OCI-LY7 (cell line): ENCODE results near the gene NEMP1. TPM values are rescaled to one million over a fixed set of nuclear protein-coding genes. Genes with fewer than 3 reads are reported as not detected.

ENCODE experiments used
- BruUV-seq: library from RNA; stranded (reverse); fragments of 400-500 nt; replicated peaks from 2 replicates; lab custom pipeline; 2021; lab: Mats Ljungman, UMichigan
- CTCF ChIA-PET: fragments of 300-600 bp; sonication (Branson Sonifier 250); formaldehyde crosslinking; loops from one replicate; lab custom pipeline; 2022; ENCODE audit warnings: antibody characterized with exemption; ENCODE audit not compliant: unreplicated experiment; lab: Charles Lee
- POLR2A ChIA-PET: fragments of 300-600 bp; sonication (Branson Sonifier 250); formaldehyde crosslinking; loops from one replicate; lab custom pipeline; 2022; ENCODE audit warnings: antibody characterized with exemption; lab: Charles Lee
- DNase-seq: peaks from one replicate; pipeline ENCODE4 v3.0.0-alpha.2; 2015; ENCODE audit warnings: low spot score
- H2AFZ ChIP-seq: fragments of 200-600 bp; sonication (generic), shearing (Covaris generic); 2 replicates; pipeline ENCODE4 v1.6.1; 2014; ENCODE audit warnings: mild to moderate bottlenecking, antibody characterized with exemption, low read length, moderate library complexity
- H3K27ac ChIP-seq: fragments of 200-600 bp; sonication (generic); 2 replicates; pipeline ENCODE4 v1.5.1; 2014; ENCODE audit warnings: mixed run types, low read depth, mild to moderate bottlenecking, moderate library complexity, low read length, inconsistent platforms; ENCODE audit not compliant: poor library complexity, severe bottlenecking
- H3K36me3 ChIP-seq: fragments of 200-600 bp; sonication (generic); 2 replicates; pipeline ENCODE4 v1.6.1; 2014; ENCODE audit warnings: mild to moderate bottlenecking, antibody characterized with exemption, low read length, moderate library complexity, mixed read lengths; ENCODE audit not compliant: insufficient read depth
- H3K4me1 ChIP-seq: fragments of 200-600 bp; sonication (generic); 2 replicates; pipeline ENCODE4 v1.5.1; 2014; ENCODE audit warnings: mild to moderate bottlenecking, low read length; ENCODE audit not compliant: insufficient read depth, poor library complexity, severe bottlenecking
- H3K4me2 ChIP-seq: fragments of 200-600 bp; sonication (generic); 2 replicates; pipeline ENCODE4 v1.6.1; 2014; ENCODE audit warnings: mild to moderate bottlenecking, low read length
- H3K4me3 ChIP-seq: fragments of 200-600 bp; sonication (generic); 2 replicates; pipeline ENCODE4 v1.5.1; 2014; ENCODE audit warnings: mild to moderate bottlenecking, low read depth, low read length; ENCODE audit not compliant: poor library complexity, severe bottlenecking
- H3K79me2 ChIP-seq: fragments of 200-600 bp; sonication (generic); 2 replicates; pipeline ENCODE4 v1.6.1; 2016; ENCODE audit warnings: low read depth, mild to moderate bottlenecking, low read length, moderate library complexity, mixed read lengths; ENCODE audit not compliant: insufficient read depth
- H3K9me2 ChIP-seq: fragments of 200-600 bp; sonication (generic); 2 replicates; pipeline ENCODE4 v1.6.1; 2016; ENCODE audit warnings: mild to moderate bottlenecking, low read length, mixed read lengths; ENCODE audit not compliant: insufficient read depth
- H3K9me3 ChIP-seq: fragments of 200-600 bp; sonication (generic); 2 replicates; pipeline ENCODE4 v1.6.1; 2014; ENCODE audit warnings: mild to moderate bottlenecking, mixed run types, low read length, mixed read lengths
- H4K20me1 ChIP-seq: fragments of 200-600 bp; sonication (generic); 2 replicates; pipeline ENCODE4 v1.6.1; 2014; ENCODE audit warnings: mild to moderate bottlenecking, antibody characterized with exemption, low read length, moderate library complexity, mixed read lengths; ENCODE audit not compliant: insufficient read depth
- EZH2phosphoT487 ChIP-seq: fragments of 200-600 bp; sonication (generic); IDR thresholded peaks from 2 replicates; pipeline ENCODE4 v1.6.1; 2018; ENCODE audit warnings: low read depth, borderline replicate concordance, mild to moderate bottlenecking, mixed run types, antibody characterized with exemption, low read length, moderate library complexity, mixed read lengths
- intact Hi-C: fragments of 100-400 bp; cut with micrococcal nuclease; formaldehyde crosslinking; loops from one replicate; pipeline ENCODE4 v1.10.0; 2022; ENCODE audit not compliant: unreplicated experiment
- total RNA-seq, 2 experiments: library from RNA; depleted of rRNA in 1 of 2; stranded (reverse); fragments of >200 nt in 1 of 2; shearing (Covaris generic) in 1 of 2; gene quantifications; 2 replicates each; pipeline ENCODE4 v1.2.3, GENCODE V29; 2014 to 2022
- TF ChIP-seq, protein P1 (sequence below): fragments of 200-600 bp; sonication (generic); conservative IDR thresholded peaks from 2 replicates; pipeline ENCODE4 v1.5.1; 2014; ENCODE audit warnings: mild to moderate bottlenecking, antibody characterized with exemption, low read length, moderate library complexity, mixed read lengths

Gene NEMP1
- total RNA-seq, 2 experiments from 2014 or later: 45.7 to 86.3 TPM

GRCh38 chr12:57091638-57092528 lies 13.3 kb upstream of the NEMP1 start:
- H3K27ac ChIP-seq: no peak overlapping the region
- TF ChIP-seq, protein P1, sequence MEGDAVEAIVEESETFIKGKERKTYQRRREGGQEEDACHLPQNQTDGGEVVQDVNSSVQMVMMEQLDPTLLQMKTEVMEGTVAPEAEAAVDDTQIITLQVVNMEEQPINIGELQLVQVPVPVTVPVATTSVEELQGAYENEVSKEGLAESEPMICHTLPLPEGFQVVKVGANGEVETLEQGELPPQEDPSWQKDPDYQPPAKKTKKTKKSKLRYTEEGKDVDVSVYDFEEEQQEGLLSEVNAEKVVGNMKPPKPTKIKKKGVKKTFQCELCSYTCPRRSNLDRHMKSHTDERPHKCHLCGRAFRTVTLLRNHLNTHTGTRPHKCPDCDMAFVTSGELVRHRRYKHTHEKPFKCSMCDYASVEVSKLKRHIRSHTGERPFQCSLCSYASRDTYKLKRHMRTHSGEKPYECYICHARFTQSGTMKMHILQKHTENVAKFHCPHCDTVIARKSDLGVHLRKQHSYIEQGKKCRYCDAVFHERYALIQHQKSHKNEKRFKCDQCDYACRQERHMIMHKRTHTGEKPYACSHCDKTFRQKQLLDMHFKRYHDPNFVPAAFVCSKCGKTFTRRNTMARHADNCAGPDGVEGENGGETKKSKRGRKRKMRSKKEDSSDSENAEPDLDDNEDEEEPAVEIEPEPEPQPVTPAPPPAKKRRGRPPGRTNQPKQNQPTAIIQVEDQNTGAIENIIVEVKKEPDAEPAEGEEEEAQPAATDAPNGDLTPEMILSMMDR: no peak
- TF ChIP-seq EZH2phosphoT487: no peak

GRCh38 chr12:57090924-57091637 lies 12.5 kb upstream of the NEMP1 start:
- no peak for DNase-seq
- no peak overlapping the region for H2AFZ ChIP-seq
- peaks cover 42% of the 10 kb centered on the region for H3K4me1 ChIP-seq
- POLR2A ChIA-PET: interaction anchor here (0.6 to 1.4 kb wide), 3 partner anchors 12 to 258 kb away, joined by 3 to 5 read pairs (median 3); partner anchors contain the start of gene NEMP1
- H3K27ac ChIP-seq: no peak overlapping the region
- BruUV-seq: no TSS peak
- no peak overlapping the region for H3K4me3 ChIP-seq
- no peaks in the 10 kb centered on the region for H4K20me1 ChIP-seq
- no peaks in the 10 kb centered on the region for H3K9me2 ChIP-seq
- CTCF ChIA-PET: interaction anchor here (0.5 to 0.6 kb wide), 2 partner anchors 14 to 21 kb away, joined by 3 read pairs; no protein-coding TSS in a partner anchor
- H3K9me3 ChIP-seq: no peaks in the 10 kb centered on the region
- no peak overlapping the region for H3K4me2 ChIP-seq
- intact Hi-C loops: no loop called here
- H3K36me3 ChIP-seq: peaks cover 33% of the 10 kb centered on the region; the same call in 1 of the 2 replicates
- no peaks in the 10 kb centered on the region for H3K79me2 ChIP-seq
- TF ChIP-seq, protein P1: no peak
- no peak for TF ChIP-seq EZH2phosphoT487

More at GRCh38 chr12:57091638-57092528, 13.3 kb upstream of the NEMP1 start:
- Histone ChIP-seq H4K20me1 (no peaks in the 10 kb centered on the region), H3K9me2 (no peaks in the 10 kb centered on the region), H3K4me1 (peaks cover 38% of the 10 kb centered on the region), H3K4me3 (no peak overlapping the region), H2AFZ (no peak overlapping the region), H3K4me2 (no peak overlapping the region), H3K79me2 (no peaks in the 10 kb centered on the region), H3K36me3 (peaks cover 41% of the 10 kb centered on the region), H3K9me3 (no peaks in the 10 kb centered on the region)
- POLR2A ChIA-PET: interaction anchor here (0.6 to 1.4 kb wide), 2 partner anchors 13 to 19 kb away, joined by 3 to 5 read pairs; partner anchors contain the start of gene NEMP1
- intact Hi-C loops: no loop called here
- DNase-seq: no peak
- no TSS peak for BruUV-seq
- CTCF ChIA-PET: interaction anchor here (0.5 to 2.9 kb wide), 3 partner anchors 14 to 23 kb away, joined by 3 to 10 read pairs (median 3); no protein-coding TSS in a partner anchor
